GM23338 (cell line): Measurements from ENCODE around the gene OVOL3. TPM values are rescaled to one million over a fixed set of nuclear protein-coding genes. Genes with fewer than 3 reads are reported as not detected.

ENCODE experiments used
- ATAC-seq: fragments of 200-7000 bp; cut with Tn5 transposase; 3 replicates; pipeline ENCODE4 v1.9.1; 2020
- DNase-seq: peaks from one replicate; pipeline ENCODE4 v3.0.0-alpha.2; 2015; ENCODE audit warnings: low spot score
- H2AFZ ChIP-seq: fragments of 200-600 bp; sonication (generic); 2 replicates; pipeline ENCODE4 v1.8.0; 2016; ENCODE audit warnings: antibody characterized with exemption, mild to moderate bottlenecking, moderate library complexity
- H3F3A ChIP-seq: fragments of 200-600 bp; sonication (generic); replicated peaks from 2 replicates; pipeline ENCODE4 v1.8.0; 2017; ENCODE audit warnings: antibody characterized with exemption, mixed run types, low read depth
- H3K27ac ChIP-seq: fragments of 200-600 bp; sonication (generic); 2 replicates; pipeline ENCODE4 v1.6.1; 2016; ENCODE audit warnings: low read depth
- H3K27me3 ChIP-seq: fragments of 200-600 bp; sonication (generic); 2 replicates; pipeline ENCODE4 v1.8.0; 2016; ENCODE audit warnings: mild to moderate bottlenecking, mixed run types, moderate library complexity; ENCODE audit not compliant: insufficient read depth
- H3K36me3 ChIP-seq: fragments of 200-600 bp; sonication (generic); 2 replicates; pipeline ENCODE4 v1.8.0; 2016; ENCODE audit warnings: mild to moderate bottlenecking; ENCODE audit not compliant: insufficient read depth
- H3K4me1 ChIP-seq: fragments of 200-600 bp; sonication (generic); 2 replicates; pipeline ENCODE4 v1.8.0; 2016; ENCODE audit warnings: mild to moderate bottlenecking, moderate library complexity; ENCODE audit not compliant: insufficient read depth
- H3K4me2 ChIP-seq: fragments of 200-600 bp; sonication (generic); 2 replicates; pipeline ENCODE4 v1.7.1; 2017; ENCODE audit warnings: mixed run types
- H3K4me3 ChIP-seq: fragments of 200-600 bp; sonication (generic); 2 replicates; pipeline ENCODE4 v1.6.1; 2016; ENCODE audit warnings: mixed run types
- H3K79me2 ChIP-seq: fragments of 200-600 bp; sonication (generic); replicated peaks from 2 replicates; pipeline ENCODE4 v1.8.0; 2017; ENCODE audit warnings: mild to moderate bottlenecking; ENCODE audit not compliant: insufficient read depth
- H3K9me2 ChIP-seq: fragments of 200-600 bp; sonication (generic); 2 replicates; pipeline ENCODE4 v1.8.0; 2017; ENCODE audit not compliant: insufficient read depth
- H4K20me1 ChIP-seq: fragments of 200-600 bp; sonication (generic); replicated peaks from 2 replicates; pipeline ENCODE4 v1.8.0; 2017; ENCODE audit warnings: mild to moderate bottlenecking; ENCODE audit not compliant: insufficient read depth
- H3K27ac Mint-ChIP-seq: 2 replicates; pipeline ENCODE4 v1.8.0; 2020; ENCODE audit warnings: inconsistent platforms, mild to moderate bottlenecking, moderate library complexity, mixed read lengths
- H3K27me3 Mint-ChIP-seq: 3 replicates; pipeline ENCODE4 v1.8.0; 2022; ENCODE audit warnings: low read depth, mild to moderate bottlenecking, moderate library complexity, mixed read lengths, inconsistent platforms; ENCODE audit not compliant: insufficient read depth, poor library complexity
- H3K36me3 Mint-ChIP-seq: 3 replicates; pipeline ENCODE4 v1.8.0; 2021; ENCODE audit warnings: low read depth, mild to moderate bottlenecking, inconsistent platforms, moderate library complexity, mixed read lengths
- H3K4me1 Mint-ChIP-seq: 3 replicates; pipeline ENCODE4 v1.8.0; 2020; ENCODE audit warnings: mild to moderate bottlenecking, inconsistent platforms, mixed read lengths
- H3K4me3 Mint-ChIP-seq: 3 replicates; pipeline ENCODE4 v1.8.0; 2021; ENCODE audit warnings: moderate library complexity, mild to moderate bottlenecking, inconsistent platforms, mixed read lengths
- H3K9me3 Mint-ChIP-seq: 3 replicates; pipeline ENCODE4 v1.8.0; 2020; ENCODE audit warnings: moderate library complexity, mild to moderate bottlenecking, inconsistent platforms, mixed read lengths
- CREB1 ChIP-seq: fragments of 250-450 bp; sonication (Bioruptor Pico); IDR thresholded peaks from 2 replicates; pipeline ENCODE4 v1.5.0; 2020; ENCODE audit warnings: low read depth, mild to moderate bottlenecking, moderate library complexity
- CTCF ChIP-seq, 2 experiments: fragments of 200-600 bp in 1 of 2; sonication (generic) in 1 of 2; conservative IDR thresholded peaks; 2 replicates each; pipeline versions ENCODE4 v1.5.1 to v1.6.1; 2016 to 2017; ENCODE audit warnings: antibody characterized with exemption in 2 of 2, low read depth in 2 of 2, mild to moderate bottlenecking in 2 of 2, moderate library complexity in 1 of 2
- ETS1 ChIP-seq: IDR thresholded peaks from 2 replicates; pipeline ENCODE4 v1.6.1; 2016; ENCODE audit warnings: antibody characterized with exemption
- NANOG ChIP-seq: IDR thresholded peaks from 2 replicates; pipeline ENCODE4 v1.6.1; 2016; ENCODE audit warnings: antibody characterized with exemption, borderline replicate concordance
- POLR2AphosphoS5 ChIP-seq: IDR thresholded peaks from 2 replicates; pipeline ENCODE4 v1.6.1; 2016; ENCODE audit warnings: antibody characterized with exemption, low read depth
- STAT1 ChIP-seq: IDR thresholded peaks from one replicate; pipeline ENCODE4 v1.6.1; 2016; ENCODE audit warnings: antibody characterized with exemption; ENCODE audit not compliant: unreplicated experiment
- polyA plus RNA-seq: library from polyadenylated mRNA; unstranded; fragments of >200 nt; fragmentation: Nextera tagmentation; extraction: Ambion mirVana; gene quantifications from 2 replicates; pipeline ENCODE4 v1.2.1, GENCODE V29; 2016
- total RNA-seq: library from RNA; depleted of rRNA; stranded (reverse); fragments of >200 nt; shearing (Covaris generic); gene quantifications from 2 replicates; pipeline ENCODE4 v1.2.3, GENCODE V29; 2014

The OVOL3 gene
- total and polyA plus RNA-seq, 2 experiments from 2014 or later = not detected

GRCh38 chr19:36113894-36114720 is 3.2 kb downstream of the OVOL3 start:
- H3K27ac ChIP-seq = peak overlapping the region; percentile 87
- H3K36me3 Mint-ChIP-seq = peaks cover 49% of the 10 kb centered on the region
- peak; percentile 83 for DNase-seq
- peaks cover 10% of the 10 kb centered on the region; the same call in 1 of the 2 replicates for H4K20me1 ChIP-seq
- TF ChIP-seq STAT1 (no peak), CTCF (conservative IDR thresholded peaks at IDR 0.05; ENCODE audit: low read depth in 2 of 2) (peak; percentile 33 to 43)
- no peaks in the 10 kb centered on the region; the same call in 1 of the 2 replicates for H3K36me3 ChIP-seq
- peak overlapping the region; percentile 99 for H3K4me2 ChIP-seq
- H3K4me3 ChIP-seq = peak overlapping the region; percentile 98
- H3K4me1 Mint-ChIP-seq = peaks cover 31% of the 10 kb centered on the region
- no peaks in the 10 kb centered on the region for H3K27me3 ChIP-seq
- H3K27me3 Mint-ChIP-seq = peaks cover 23% of the 10 kb centered on the region
- H3F3A ChIP-seq = peaks cover 26% of the 10 kb centered on the region
- peak overlapping the region; percentile 98 for H3K27ac Mint-ChIP-seq
- no peaks in the 10 kb centered on the region for H3K9me2 ChIP-seq
- H3K4me3 Mint-ChIP-seq = peak overlapping the region; percentile 99
- H3K79me2 ChIP-seq = peaks cover 22% of the 10 kb centered on the region
- peak; percentile 18 for ATAC-seq
- peak overlapping the region; percentile 81 for H2AFZ ChIP-seq
- H3K9me3 Mint-ChIP-seq = no peaks in the 10 kb centered on the region; the same call in 2 of the 3 replicates
- H3K4me1 ChIP-seq = peaks cover 20% of the 10 kb centered on the region

- Histone ChIP-seq H4K20me1 (peaks cover 10% of the 10 kb centered on the region; the same call in 1 of the 2 replicates), H3K4me2 (peak within 1 kb of the TSS; percentile 99), H3F3A (peaks cover 27% of the 10 kb centered on the region), H3K4me3 (peak within 1 kb of the TSS; percentile 98), H3K27ac (peak within 1 kb of the TSS; percentile 87), H3K9me2 (no peaks in the 10 kb centered on the region), H3K36me3 (no peaks in the 10 kb centered on the region; the same call in 1 of the 2 replicates), H2AFZ (peak within 1 kb of the TSS; percentile 90), H3K27me3 (no peaks in the 10 kb centered on the region), H3K79me2 (peaks cover 22% of the 10 kb centered on the region), H3K4me1 (peaks cover 20% of the 10 kb centered on the region)
- peak within 1 kb of the TSS; percentile 99 for H3K4me3 Mint-ChIP-seq
- TF ChIP-seq CREB1 (CRISPR knock-in tag) (peak; percentile 49; the same call in 1 of the 2 replicates), POLR2AphosphoS5 (peak; percentile 85), NANOG (no peak), ETS1 (peak; percentile 68)
- ATAC-seq (peak; percentile 88), DNase-seq (peak; percentile 100)
- H3K27me3 Mint-ChIP-seq = peaks cover 23% of the 10 kb centered on the region
- H3K36me3 Mint-ChIP-seq = peaks cover 54% of the 10 kb centered on the region
- no peaks in the 10 kb centered on the region; the same call in 2 of the 3 replicates for H3K9me3 Mint-ChIP-seq
- H3K4me1 Mint-ChIP-seq = peaks cover 32% of the 10 kb centered on the region
- H3K27ac Mint-ChIP-seq = peak within 1 kb of the TSS; percentile 98
These were observed 3.9 kb downstream of the OVOL3 start, which contains the start of gene POLR2I for GRCh38 chr19:36114721-36115452. POLR2I (minus strand) TSS chr19:36114875; CDS start chr19:36114856, 19 bp downstream.
